ENCODE data around the gene SLC8A2. TPM values are rescaled to one million over a fixed set of nuclear protein-coding genes. Genes with fewer than 3 reads are reported as not detected.

Gene SLC8A2
- 0.07 and 0.39 TPM in 2 replicates for total RNA-seq

- intact Hi-C loops (cut with micrococcal nuclease): loop anchor here (2.0 kb wide), 1 partner anchor 27 kb away; no protein-coding TSS in a partner anchor
These were observed at the start of gene SLC8A2 for GRCh38 chr19:47471733-47472457. Gene SLC8A2, minus strand, starts transcription at chr19:47471893. Its CDS starts 5,490 bp downstream, at chr19:47466403.

GRCh38 chr19:47520839-47521238 lies 49.1 kb upstream of the SLC8A2 start:
- intact Hi-C loops (cut with micrococcal nuclease): no loop called here

DNA sequence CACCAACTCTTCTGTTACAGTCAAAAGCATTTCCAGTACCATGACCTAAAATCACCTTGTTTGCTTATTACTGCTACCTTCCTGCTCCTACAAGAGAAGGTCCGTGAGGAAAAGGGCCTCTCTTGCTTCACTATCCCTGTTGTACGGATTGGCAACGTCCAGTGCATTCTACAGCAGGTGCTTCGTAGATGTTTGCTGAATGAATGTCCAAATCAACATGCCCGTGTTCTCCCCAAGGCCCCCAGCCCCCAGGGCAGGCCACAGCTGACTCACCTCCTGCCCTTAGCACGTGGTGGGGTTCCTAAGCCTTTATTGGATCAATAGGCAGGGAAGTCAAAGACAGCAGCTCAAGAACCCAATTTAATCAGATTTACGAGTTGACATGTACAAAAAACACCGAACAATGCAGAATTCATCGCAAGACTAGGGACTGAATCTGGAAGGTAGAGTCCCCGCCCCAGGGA lies 48.7 kb upstream of the SLC8A2 start:
- intact Hi-C loops (cut with micrococcal nuclease): no loop called here

- intact Hi-C loops (cut with micrococcal nuclease): loop anchor here (5.0 kb wide), 2 partner anchors 178 to 1727 kb away; partner anchors contain the start of gene DMWD
These were observed 47.2 kb upstream of the SLC8A2 start for GRCh38 chr19:47518854-47519253.

DNA sequence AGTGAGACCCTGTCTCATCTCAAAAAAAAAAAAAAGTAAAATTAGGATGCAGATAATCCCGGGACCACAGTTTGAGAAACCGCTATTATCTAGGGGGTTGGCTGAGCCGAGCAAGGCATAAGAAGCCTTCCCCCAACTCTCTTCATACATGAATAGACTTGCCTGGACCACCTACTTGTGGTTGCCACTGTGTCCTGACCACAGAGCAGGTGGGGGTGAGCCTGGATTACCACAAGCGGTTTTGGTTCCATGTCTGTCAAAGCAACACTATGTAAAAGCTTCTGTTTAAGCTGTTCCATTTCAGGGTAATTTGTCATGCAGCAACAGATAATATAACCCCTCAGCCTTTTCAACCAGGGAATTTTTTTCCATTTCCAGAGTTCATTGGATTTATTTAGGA lies 46.4 kb upstream of the SLC8A2 start:
- intact Hi-C loops (cut with micrococcal nuclease): loop anchor here (5.0 kb wide), 2 partner anchors 179 to 1726 kb away; partner anchors contain the start of gene DMWD

DNA sequence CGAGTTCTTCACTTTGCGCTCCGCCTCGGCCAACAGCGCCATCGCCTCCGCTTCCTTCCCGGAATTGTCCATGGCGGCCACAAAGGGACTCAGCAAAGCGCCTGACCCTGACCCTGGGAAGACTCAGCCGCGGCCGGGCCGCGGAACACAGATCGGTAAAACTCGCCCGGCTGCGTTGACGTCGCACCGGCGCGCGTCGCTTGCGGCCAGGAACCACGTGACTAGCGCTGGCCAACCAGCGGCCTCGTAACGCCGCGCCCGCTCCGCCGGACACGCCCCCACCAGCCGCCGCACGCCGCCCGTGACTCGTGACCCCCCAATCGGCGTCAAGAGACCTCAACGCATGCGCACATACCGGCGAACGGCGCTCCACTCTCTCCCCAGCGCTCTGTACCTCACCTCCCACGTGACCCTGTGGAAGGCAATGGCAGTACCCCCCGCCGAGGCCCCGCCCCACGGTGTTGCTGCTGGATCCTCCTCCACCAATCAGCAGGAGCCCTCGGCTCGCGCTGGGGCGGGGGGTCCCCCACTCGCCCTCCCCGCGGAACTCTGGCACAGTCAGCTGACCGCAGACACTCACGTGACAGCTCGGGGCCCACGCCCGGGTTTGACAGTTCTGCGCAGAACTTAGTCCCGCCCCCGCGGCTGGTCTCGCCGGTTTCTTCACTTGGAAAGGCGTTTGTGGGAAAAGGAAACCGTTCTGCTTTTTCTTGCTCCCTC lies 43.3 kb upstream of the SLC8A2 start, which contains the start of gene NAPA:
Gene NAPA, minus strand, starts transcription at position 195 of the 720 bp plus-strand sequence. Its CDS starts 123 bp downstream, at position 72.
- intact Hi-C loops (cut with micrococcal nuclease): loop anchor here (1.0 to 5.0 kb wide), 6 partner anchors 31 to 1723 kb away; partner anchors contain the start of genes BICRA, DMWD and KPTN

- intact Hi-C loops (cut with micrococcal nuclease): loop anchor here (2.0 kb wide), 2 partner anchors 78 to 94 kb away; partner anchors contain the start of gene BICRA
These were observed 42.6 kb upstream of the SLC8A2 start for GRCh38 chr19:47514151-47514868.

DNA sequence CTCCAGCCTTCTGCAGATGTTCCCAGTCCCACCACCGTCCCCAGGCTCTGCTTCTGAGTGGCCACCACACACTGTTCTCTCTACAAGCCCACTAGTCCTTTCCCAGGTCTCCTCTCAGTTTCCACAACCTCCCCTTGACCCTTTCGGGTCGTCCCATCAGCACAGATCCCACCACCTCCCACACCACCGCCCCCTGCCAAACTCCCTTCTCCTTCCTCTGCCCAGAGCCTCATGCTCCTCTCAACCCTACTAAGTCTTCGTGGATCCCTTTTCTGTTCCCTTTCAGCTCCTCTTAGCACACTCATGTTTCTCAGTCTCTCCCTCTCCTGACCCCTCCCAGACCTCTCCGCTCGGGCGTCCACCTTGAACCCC lies 41.2 kb upstream of the SLC8A2 start:
- intact Hi-C loops (cut with micrococcal nuclease): no loop called here

GRCh38 chr19:47512183-47512947 lies 40.7 kb upstream of the SLC8A2 start:
- intact Hi-C loops (cut with micrococcal nuclease): no loop called here

GRCh38 chr19:47511681-47512080 lies 40.0 kb upstream of the SLC8A2 start:
- intact Hi-C loops (cut with micrococcal nuclease): no loop called here

- intact Hi-C loops (cut with micrococcal nuclease): no loop called here
These were observed 39.4 kb upstream of the SLC8A2 start for GRCh38 chr19:47511128-47511517.

DNA sequence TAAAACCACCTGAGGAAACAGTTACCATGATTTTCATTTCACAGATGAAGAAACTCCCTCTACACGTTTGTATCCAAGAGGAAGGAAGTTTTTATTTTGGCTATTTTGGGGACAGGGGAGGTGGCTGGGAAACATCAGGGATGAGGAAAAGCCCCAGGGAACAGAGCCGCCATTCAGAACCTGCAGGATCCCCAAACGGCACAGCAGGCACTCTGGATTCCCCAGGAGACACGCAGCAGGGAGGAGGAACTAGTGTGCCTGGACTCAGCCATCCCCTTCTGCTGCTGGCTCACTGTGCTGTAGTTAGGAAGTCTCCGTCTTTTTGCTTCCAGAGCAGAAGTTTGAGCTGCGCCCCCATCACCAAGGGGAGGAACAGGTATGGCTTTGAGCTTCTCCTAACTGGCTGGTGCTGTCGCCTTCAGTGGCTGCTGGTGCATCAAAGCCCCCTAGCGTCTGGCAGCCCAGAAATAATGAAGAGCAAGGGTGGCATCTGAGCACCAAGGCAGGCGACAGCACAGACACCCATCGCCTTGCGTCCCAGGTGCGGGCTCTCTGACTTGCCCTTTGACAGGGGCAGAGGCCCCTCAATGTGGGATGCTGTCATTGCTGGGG lies 38.9 kb upstream of the SLC8A2 start:
- intact Hi-C loops (cut with micrococcal nuclease): no loop called here

- intact Hi-C loops (cut with micrococcal nuclease): no loop called here
These were observed 38.3 kb upstream of the SLC8A2 start for GRCh38 chr19:47509973-47510372.

DNA sequence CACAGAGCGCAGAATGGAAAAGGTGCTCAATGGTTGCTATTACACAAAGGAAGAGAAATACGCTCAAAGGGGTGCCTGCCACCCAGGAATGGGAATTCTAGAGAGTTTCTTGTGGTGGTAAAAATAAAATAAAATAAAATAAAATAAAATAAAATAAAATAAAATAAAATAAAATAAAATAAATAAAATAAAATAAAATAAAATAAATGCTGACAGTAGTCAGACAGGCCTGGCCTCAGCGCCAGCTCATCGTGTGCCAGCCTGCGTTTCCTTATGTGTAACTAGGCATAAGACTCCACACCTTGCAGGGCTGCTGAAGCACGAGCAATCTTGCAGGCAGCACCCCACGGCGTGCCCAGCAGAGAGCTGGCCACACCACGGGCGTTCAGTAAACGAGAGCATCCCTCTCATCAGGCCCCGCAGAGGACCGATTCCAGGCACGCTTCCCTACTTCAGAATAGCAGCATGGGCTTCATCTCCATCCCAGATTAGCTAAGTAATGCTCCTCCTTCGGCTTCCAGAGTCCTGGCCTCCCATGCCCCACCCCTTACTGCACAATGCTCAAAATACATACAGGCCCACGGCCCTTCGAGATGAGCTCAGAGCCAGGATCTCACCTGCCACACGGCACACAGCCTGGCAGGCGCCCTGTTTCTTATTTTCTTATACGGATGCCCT lies 37.6 kb upstream of the SLC8A2 start:
- intact Hi-C loops (cut with micrococcal nuclease): no loop called here

DNA sequence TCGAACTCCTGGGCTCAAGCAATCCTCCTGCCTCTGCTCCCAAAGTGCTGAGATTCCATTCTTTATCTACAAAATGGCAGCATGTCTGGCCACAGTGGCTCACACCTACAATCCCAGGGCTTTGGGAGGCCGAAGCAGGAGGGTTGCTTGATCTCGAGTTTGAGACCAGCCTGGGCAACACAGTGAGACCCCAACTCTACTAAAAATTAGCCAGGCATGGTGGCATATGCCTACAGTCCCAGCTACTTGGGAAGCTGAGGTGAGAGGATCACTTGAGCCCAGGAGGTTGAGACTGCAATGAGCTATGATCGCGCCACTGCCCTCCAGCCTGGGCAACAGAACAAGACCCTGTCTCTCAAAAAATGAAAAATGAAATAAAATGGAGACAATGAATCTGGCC lies 37.0 kb upstream of the SLC8A2 start:
- intact Hi-C loops (cut with micrococcal nuclease): no loop called here

DNA sequence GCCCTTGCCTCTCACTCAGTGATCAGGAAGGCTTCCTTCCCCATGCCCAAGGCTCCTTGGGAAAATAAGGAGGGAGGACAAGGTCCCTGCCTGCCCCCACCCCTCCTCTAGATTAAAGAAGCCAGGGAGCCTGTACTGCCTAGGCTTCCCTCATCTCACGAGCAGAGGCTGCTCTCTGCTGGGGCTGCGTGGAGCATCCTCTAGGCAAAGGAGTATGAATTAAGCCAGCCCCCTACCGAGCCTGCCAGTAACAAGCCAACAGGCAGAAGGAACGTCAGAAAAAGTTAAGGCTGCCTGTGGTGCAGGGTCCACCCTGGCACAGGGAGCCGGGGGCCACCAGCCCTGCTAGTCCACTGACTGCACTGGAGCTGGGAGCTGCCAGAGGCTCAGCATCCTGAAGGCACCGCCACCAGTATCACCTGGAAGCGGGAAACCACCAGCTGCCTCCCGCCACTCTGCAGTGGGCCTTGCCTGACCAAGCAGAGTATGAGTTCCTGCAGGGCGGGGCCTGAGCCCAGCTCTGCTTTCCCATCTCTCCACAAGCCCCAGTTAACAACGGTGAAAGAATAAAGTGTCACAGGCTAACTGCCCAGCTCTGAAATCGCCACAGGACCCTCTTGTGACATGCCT lies 36.3 kb upstream of the SLC8A2 start:
- intact Hi-C loops (cut with micrococcal nuclease): no loop called here

DNA sequence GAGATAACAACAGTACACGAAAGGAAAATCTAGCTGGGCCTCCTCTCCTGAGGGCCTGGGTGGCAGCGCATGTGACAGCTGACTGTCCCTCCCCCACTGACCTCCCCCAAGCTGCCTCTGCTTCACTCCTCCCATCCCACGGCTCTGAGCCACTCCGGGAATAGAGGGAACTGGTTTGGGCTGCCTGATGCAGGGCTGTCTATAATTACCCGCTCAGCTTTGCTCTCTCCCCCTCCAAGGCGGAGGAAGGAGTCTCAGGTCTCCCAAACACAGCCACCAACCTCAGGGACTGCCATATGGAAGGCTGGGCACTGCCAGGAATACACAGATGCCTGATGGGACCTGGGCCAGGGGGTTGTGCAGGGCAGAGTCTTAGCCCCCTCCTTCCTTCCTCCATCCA lies 35.3 kb upstream of the SLC8A2 start:
- intact Hi-C loops (cut with micrococcal nuclease): no loop called here

- intact Hi-C loops (cut with micrococcal nuclease): no loop called here
These were observed 34.8 kb upstream of the SLC8A2 start for GRCh38 chr19:47506459-47506858.

GRCh38 chr19:47505506-47505905 lies 33.8 kb upstream of the SLC8A2 start:
- intact Hi-C loops (cut with micrococcal nuclease): no loop called here

All from T-helper 2 cell treated with Interferon-gamma antibody and Interleukin-4, amounts not matched to agents 100 ng/mL and 5 ng/mL, for 36 hours (primary cell).